Astrocyte of the cerebellum (primary cell): ENCODE results near the gene TMEM215.

Experiments
- DNase-seq: peaks from one replicate; pipeline ENCODE4 v3.0.0-alpha.2; 2011; ENCODE audit warnings: low read depth
- H3K4me3 ChIP-seq: 2 replicates; pipeline ENCODE4 v1.5.1; 2011; ENCODE audit warnings: mild to moderate bottlenecking, low read depth, low read length, moderate library complexity
- CTCF ChIP-seq: IDR thresholded peaks from 2 replicates; pipeline ENCODE4 v1.5.1; 2012; ENCODE audit warnings: low read length, low read depth, moderate library complexity, mild to moderate bottlenecking; ENCODE audit errors: missing control alignments
- in situ Hi-C: cut with HindIII; loops from 2 replicates; pipeline ENCODE4 v1.10.0; 2017; ENCODE audit warnings: low sequenced_read_pairs

TMEM215 gene

GRCh38 chr9:32783168-32783891, at the start of gene TMEM215:
Gene TMEM215 (plus strand): TSS chr9:32783540. CDS start chr9:32784184, 644 bp downstream.
- TF ChIP-seq CTCF = peak; percentile 9
- in situ Hi-C loops = no loop called here
- peak within 1 kb of the TSS; percentile 34 for H3K4me3 ChIP-seq
- no peak for DNase-seq

- in situ Hi-C loops = no loop called here
- no peak for TF ChIP-seq CTCF
- DNase-seq = no peak
- no peak overlapping the region for H3K4me3 ChIP-seq
These were observed 47.9 kb upstream of the TMEM215 start for GRCh38 chr9:32735476-32735875.

- no peak for TF ChIP-seq CTCF
- DNase-seq = no peak
- H3K4me3 ChIP-seq = no peak overlapping the region
- in situ Hi-C loops = no loop called here
These were observed 46.0 kb upstream of the TMEM215 start for GRCh38 chr9:32737378-32737777.

- DNase-seq = no peak
- in situ Hi-C loops = no loop called here
- no peak overlapping the region for H3K4me3 ChIP-seq
- no peak for TF ChIP-seq CTCF
These were observed 44.7 kb upstream of the TMEM215 start for GRCh38 chr9:32738501-32739172.

GRCh38 chr9:32741706-32742105, 41.6 kb upstream of the TMEM215 start:
- H3K4me3 ChIP-seq = no peak overlapping the region
- TF ChIP-seq CTCF = no peak
- in situ Hi-C loops = no loop called here
- DNase-seq = no peak

- in situ Hi-C loops = no loop called here
- no peak for DNase-seq
- H3K4me3 ChIP-seq = no peak overlapping the region
- no peak for TF ChIP-seq CTCF
These were observed 41.0 kb upstream of the TMEM215 start for GRCh38 chr9:32742296-32742695.
